ENCODE results near the gene SETD4. TPM values are rescaled to one million over a fixed set of nuclear protein-coding genes. Genes with fewer than 3 reads are reported as not detected.

SETD4 gene
- total and polyA plus RNA-seq, 2 of the 4 experiments (the other 2 are of a cell fraction) = 9.5 to 11.4 TPM

- H2AFZ ChIP-seq (replicated peaks; ENCODE audit: low read length, poor library complexity) = no peak overlapping the region
- no peak overlapping the region for H2BK5ac ChIP-seq (ENCODE audit: low read depth, low read length, poor library complexity, severe bottlenecking)
- BruUV-seq (replicated peaks) = no TSS peak
- H3K18ac ChIP-seq (ENCODE audit: low read depth, low read length) = no peak overlapping the region
- H3K9me1 ChIP-seq (ENCODE audit: insufficient read depth, low read length) = 0 out of 2 replicates have a peak, but pooled peaks cover 4% of the 10 kb centered on the region
- no peak overlapping the region for H3K9ac ChIP-seq (ENCODE audit: low read depth, low read length)
- in situ Hi-C loops (cut with MboI; ENCODE audit: low sequenced_read_pairs) (no loop called here), dilution Hi-C loops (cut with HindIII; ENCODE audit: low sequenced_read_pairs, unreplicated experiment) (no loop called here), intact Hi-C loops (cut with micrococcal nuclease) (no loop called here)
- DNase-seq (no peak), ATAC-seq (ENCODE audit: low read depth) (no peak; the same call in 1 of the 2 replicates)
- TF ChIP-seq CTCF (conservative IDR thresholded peaks at IDR 0.05; ENCODE audit: low read depth, low read length) = no peak
- no peak for TF ChIP-seq USF2 (IDR thresholded peaks at IDR 0.05; ENCODE audit: low read depth, low read length)
- no peak for TF ChIP-seq MXI1 (IDR thresholded peaks at IDR 0.05; ENCODE audit: borderline replicate concordance, low read depth, low read length)
- TF ChIP-seq RAD21 (IDR thresholded peaks at IDR 0.05; ENCODE audit: low read length) = no peak
- TF ChIP-seq SMC3 (IDR thresholded peaks at IDR 0.05; ENCODE audit: low read depth, low read length) = no peak
- no peak for TF ChIP-seq NFE2L2 (IDR thresholded peaks at IDR 0.05; ENCODE audit: low read depth, low read length)
- no peak for TF ChIP-seq POLR2A (IDR thresholded peaks at IDR 0.05; ENCODE audit: low read depth, low read length)
- TF ChIP-seq MAFK (IDR thresholded peaks at IDR 0.05; ENCODE audit: low read depth, low read length) = no peak
- no peak for TF ChIP-seq RCOR1 (IDR thresholded peaks at IDR 0.05; ENCODE audit: insufficient replicate concordance, low read length)
- no peak for TF ChIP-seq CEBPB (IDR thresholded peaks at IDR 0.05; ENCODE audit: low read depth, low read length)
- TF ChIP-seq FOS (IDR thresholded peaks at IDR 0.05; ENCODE audit: low read depth, low read length) = no peak
- no peak for TF ChIP-seq CHD1 (IDR thresholded peaks at IDR 0.05; ENCODE audit: low read depth, low read length)
- no peak for TF ChIP-seq MAZ (IDR thresholded peaks at IDR 0.05; ENCODE audit: borderline replicate concordance, low read depth, low read length)
- H3K4me2 ChIP-seq (ENCODE audit: low read depth, low read length) = no peak overlapping the region
- H4K20me1 ChIP-seq (ENCODE audit: insufficient read depth, low read length) = no peaks in the 10 kb centered on the region
- ChIA-PET CTCF (no interaction called here), POLR2A (ENCODE audit: unreplicated experiment) (no interaction called here)
- no peaks in the 10 kb centered on the region for H3K27me3 ChIP-seq (ENCODE audit: control insufficient read depth, insufficient read depth, low read length)
- peaks cover 45% of the 10 kb centered on the region for H3K36me3 ChIP-seq (ENCODE audit: control insufficient read depth, insufficient read depth, low read length)
- H2BK15ac ChIP-seq (ENCODE audit: low read depth, low read length) = no peak overlapping the region
- no peaks in the 10 kb centered on the region for H3K9me3 ChIP-seq (ENCODE audit: control insufficient read depth, insufficient read depth, low read length)
- H2AK9ac ChIP-seq (replicated peaks; ENCODE audit: low read depth, low read length, poor library complexity) = no peak overlapping the region
- no peak overlapping the region for H3K14ac ChIP-seq (replicated peaks; ENCODE audit: low read depth, low read length)
- H4K91ac ChIP-seq (ENCODE audit: insufficient read depth, low read depth, low read length) = no peak overlapping the region
- H3K56ac ChIP-seq (ENCODE audit: extremely low read depth, insufficient read depth, low read length) = no peak overlapping the region
- no peak overlapping the region for H3K4ac ChIP-seq (ENCODE audit: low read depth, low read length)
- no peak overlapping the region for H2BK20ac ChIP-seq (ENCODE audit: low read depth, low read length)
- H2BK120ac ChIP-seq (ENCODE audit: low read depth, low read length) = no peak overlapping the region
- WGBS, 2 experiments (ENCODE audit: extremely low coverage in 2 of 2, insufficient read length in 1 of 2) = 60% methylated on average over 1 of the region's 2 CpGs; no CpG with 5 or more reads in 1 of the 2 experiments
- no peak overlapping the region for H4K8ac ChIP-seq (ENCODE audit: low read depth in 2 of 2, low read length in 2 of 2)
- no peak overlapping the region for H3K23ac ChIP-seq (ENCODE audit: low read depth, low read length)
- H3K79me1 ChIP-seq (ENCODE audit: low read depth in 1 of 2, low read length in 2 of 2) = peaks cover 6 to 14% of the 10 kb centered on the region in 2 experiments; a peak in 2 of 4 replicates
- no peak overlapping the region for H4K5ac ChIP-seq (ENCODE audit: low read depth, low read length)
- no peaks in the 10 kb centered on the region for H3K4me1 ChIP-seq (ENCODE audit: control insufficient read depth, insufficient read depth, low read length)
- no peak overlapping the region for H2AK5ac ChIP-seq (ENCODE audit: low read depth, low read length)
- no peak overlapping the region for H3K4me3 ChIP-seq (ENCODE audit: insufficient read depth, low read depth, low read length)
- H3K27ac ChIP-seq (ENCODE audit: insufficient read depth, low read length) = no peak overlapping the region
Measured at GRCh38 chr21:36040389-36040788, 19.9 kb downstream of the SETD4 start.

All from IMR-90 (cell line).